GM23338 (cell line): ENCODE results near the gene LCP2. TPM values are rescaled to one million over a fixed set of nuclear protein-coding genes. Genes with fewer than 3 reads are reported as not detected.

Source experiments
- ATAC-seq: fragments of 200-7000 bp; cut with Tn5 transposase; 3 replicates; pipeline ENCODE4 v1.9.1; 2020
- DNase-seq: peaks from one replicate; pipeline ENCODE4 v3.0.0-alpha.2; 2015; ENCODE audit warnings: low spot score
- H2AFZ ChIP-seq: fragments of 200-600 bp; sonication (generic); 2 replicates; pipeline ENCODE4 v1.8.0; 2016; ENCODE audit warnings: antibody characterized with exemption, mild to moderate bottlenecking, moderate library complexity
- H3F3A ChIP-seq: fragments of 200-600 bp; sonication (generic); replicated peaks from 2 replicates; pipeline ENCODE4 v1.8.0; 2017; ENCODE audit warnings: antibody characterized with exemption, mixed run types, low read depth
- H3K27ac ChIP-seq: fragments of 200-600 bp; sonication (generic); 2 replicates; pipeline ENCODE4 v1.6.1; 2016; ENCODE audit warnings: low read depth
- H3K27me3 ChIP-seq: fragments of 200-600 bp; sonication (generic); 2 replicates; pipeline ENCODE4 v1.8.0; 2016; ENCODE audit warnings: mild to moderate bottlenecking, mixed run types, moderate library complexity; ENCODE audit not compliant: insufficient read depth
- H3K36me3 ChIP-seq: fragments of 200-600 bp; sonication (generic); 2 replicates; pipeline ENCODE4 v1.8.0; 2016; ENCODE audit warnings: mild to moderate bottlenecking; ENCODE audit not compliant: insufficient read depth
- H3K4me1 ChIP-seq: fragments of 200-600 bp; sonication (generic); 2 replicates; pipeline ENCODE4 v1.8.0; 2016; ENCODE audit warnings: mild to moderate bottlenecking, moderate library complexity; ENCODE audit not compliant: insufficient read depth
- H3K4me2 ChIP-seq: fragments of 200-600 bp; sonication (generic); 2 replicates; pipeline ENCODE4 v1.7.1; 2017; ENCODE audit warnings: mixed run types
- H3K4me3 ChIP-seq: fragments of 200-600 bp; sonication (generic); 2 replicates; pipeline ENCODE4 v1.6.1; 2016; ENCODE audit warnings: mixed run types
- H3K79me2 ChIP-seq: fragments of 200-600 bp; sonication (generic); replicated peaks from 2 replicates; pipeline ENCODE4 v1.8.0; 2017; ENCODE audit warnings: mild to moderate bottlenecking; ENCODE audit not compliant: insufficient read depth
- H3K9me2 ChIP-seq: fragments of 200-600 bp; sonication (generic); 2 replicates; pipeline ENCODE4 v1.8.0; 2017; ENCODE audit not compliant: insufficient read depth
- H4K20me1 ChIP-seq: fragments of 200-600 bp; sonication (generic); replicated peaks from 2 replicates; pipeline ENCODE4 v1.8.0; 2017; ENCODE audit warnings: mild to moderate bottlenecking; ENCODE audit not compliant: insufficient read depth
- H3K27ac Mint-ChIP-seq: 2 replicates; pipeline ENCODE4 v1.8.0; 2020; ENCODE audit warnings: inconsistent platforms, mild to moderate bottlenecking, moderate library complexity, mixed read lengths
- H3K27me3 Mint-ChIP-seq: 3 replicates; pipeline ENCODE4 v1.8.0; 2022; ENCODE audit warnings: low read depth, mild to moderate bottlenecking, moderate library complexity, mixed read lengths, inconsistent platforms; ENCODE audit not compliant: insufficient read depth, poor library complexity
- H3K36me3 Mint-ChIP-seq: 3 replicates; pipeline ENCODE4 v1.8.0; 2021; ENCODE audit warnings: low read depth, mild to moderate bottlenecking, inconsistent platforms, moderate library complexity, mixed read lengths
- H3K4me1 Mint-ChIP-seq: 3 replicates; pipeline ENCODE4 v1.8.0; 2020; ENCODE audit warnings: mild to moderate bottlenecking, inconsistent platforms, mixed read lengths
- H3K4me3 Mint-ChIP-seq: 3 replicates; pipeline ENCODE4 v1.8.0; 2021; ENCODE audit warnings: moderate library complexity, mild to moderate bottlenecking, inconsistent platforms, mixed read lengths
- H3K9me3 Mint-ChIP-seq: 3 replicates; pipeline ENCODE4 v1.8.0; 2020; ENCODE audit warnings: moderate library complexity, mild to moderate bottlenecking, inconsistent platforms, mixed read lengths
- ETS1 ChIP-seq: IDR thresholded peaks from 2 replicates; pipeline ENCODE4 v1.6.1; 2016; ENCODE audit warnings: antibody characterized with exemption
- EZH2 ChIP-seq: fragments of 200-600 bp; sonication (generic); IDR thresholded peaks from one replicate; pipeline ENCODE4 v1.8.0; 2017; ENCODE audit warnings: antibody characterized with exemption, mild to moderate bottlenecking, low read depth; ENCODE audit not compliant: unreplicated experiment
- EZH2phosphoT487 ChIP-seq: fragments of 200-600 bp; sonication (generic); IDR thresholded peaks from one replicate; pipeline ENCODE4 v1.8.1; 2018; ENCODE audit warnings: antibody characterized with exemption; ENCODE audit not compliant: unreplicated experiment
- JUNB ChIP-seq: IDR thresholded peaks from one replicate; pipeline ENCODE4 v1.6.1; 2016; ENCODE audit warnings: antibody characterized with exemption; ENCODE audit not compliant: unreplicated experiment
- NANOG ChIP-seq: IDR thresholded peaks from 2 replicates; pipeline ENCODE4 v1.6.1; 2016; ENCODE audit warnings: antibody characterized with exemption, borderline replicate concordance
- POLR2AphosphoS5 ChIP-seq: IDR thresholded peaks from 2 replicates; pipeline ENCODE4 v1.6.1; 2016; ENCODE audit warnings: antibody characterized with exemption, low read depth
- STAT1 ChIP-seq: IDR thresholded peaks from one replicate; pipeline ENCODE4 v1.6.1; 2016; ENCODE audit warnings: antibody characterized with exemption; ENCODE audit not compliant: unreplicated experiment
- ZNF331 ChIP-seq: fragments of 250-450 bp; sonication (Bioruptor Pico); IDR thresholded peaks from 2 replicates; pipeline ENCODE4 v1.5.0; 2020; ENCODE audit warnings: low read depth, mild to moderate bottlenecking, moderate library complexity
- ZNF462 ChIP-seq: fragments of 250-450 bp; sonication (Bioruptor Pico); IDR thresholded peaks from 2 replicates; pipeline ENCODE4 v1.5.0; 2020; ENCODE audit warnings: mild to moderate bottlenecking, moderate library complexity
- polyA plus RNA-seq: library from polyadenylated mRNA; unstranded; fragments of >200 nt; fragmentation: Nextera tagmentation; extraction: Ambion mirVana; gene quantifications from 2 replicates; pipeline ENCODE4 v1.2.1, GENCODE V29; 2016
- total RNA-seq: library from RNA; depleted of rRNA; stranded (reverse); fragments of >200 nt; shearing (Covaris generic); gene quantifications from 2 replicates; pipeline ENCODE4 v1.2.3, GENCODE V29; 2014

Gene LCP2
- total and polyA plus RNA-seq, 2 experiments from 2014 or later, result 0.26 to 0.38 TPM

- Mint-ChIP-seq H3K27ac (peak overlapping the region; percentile 58; the same call in 1 of the 2 replicates), H3K36me3 (no peaks in the 10 kb centered on the region), H3K4me3 (no peak overlapping the region; the same call in 2 of the 3 replicates), H3K27me3 (peaks cover 21% of the 10 kb centered on the region), H3K4me1 (peaks cover 44% of the 10 kb centered on the region), H3K9me3 (peaks cover under 1% of the 10 kb centered on the region; the same call in 1 of the 3 replicates)
- H3K4me1 ChIP-seq, result peaks cover 35% of the 10 kb centered on the region
- peak overlapping the region; percentile 84 for H3K27ac ChIP-seq
- H3K27me3 ChIP-seq, result no peaks in the 10 kb centered on the region
- no peaks in the 10 kb centered on the region; the same call in 1 of the 2 replicates for H3K9me2 ChIP-seq
- DNase-seq, result peak; percentile 61
- H3K4me2 ChIP-seq, result peak overlapping the region; percentile 64
- no peak; the same call in 2 of the 3 replicates for ATAC-seq
- H3K36me3 ChIP-seq, result no peaks in the 10 kb centered on the region
- H4K20me1 ChIP-seq, result no peaks in the 10 kb centered on the region
- H3K4me3 ChIP-seq, result no peak overlapping the region
- H2AFZ ChIP-seq, result 0 out of 2 replicates have a peak overlapping the region, but pooled peaks have one; percentile 52
- no peaks in the 10 kb centered on the region for H3F3A ChIP-seq
- H3K79me2 ChIP-seq, result no peaks in the 10 kb centered on the region
- TF ChIP-seq POLR2AphosphoS5 (no peak), ETS1 (no peak), NANOG (no peak), STAT1 (no peak), EZH2phosphoT487 (no peak), ZNF462 (CRISPR knock-in tag) (no peak), ZNF331 (CRISPR knock-in tag) (no peak), EZH2 (no peak), JUNB (no peak)
Measured at GRCh38 chr5:170277867-170278281, 19.7 kb downstream of the LCP2 start.
